Limb (tissue), 2 donors: Measurements from ENCODE around the gene ITIH1.

ENCODE experiments used
- DNase-seq, 2 donors: peaks; one replicate each; pipeline ENCODE4 v3.0.0-alpha.2; 2016; ENCODE audit errors: extremely low spot score in 2 of 2

ITIH1 gene

GRCh38 chr3:52790337-52790736 is 12.9 kb downstream of the ITIH1 start:
- DNase-seq, result no peak

- no peak for DNase-seq
Measured at GRCh38 chr3:52790741-52791140, 13.3 kb downstream of the ITIH1 start.

DNA sequence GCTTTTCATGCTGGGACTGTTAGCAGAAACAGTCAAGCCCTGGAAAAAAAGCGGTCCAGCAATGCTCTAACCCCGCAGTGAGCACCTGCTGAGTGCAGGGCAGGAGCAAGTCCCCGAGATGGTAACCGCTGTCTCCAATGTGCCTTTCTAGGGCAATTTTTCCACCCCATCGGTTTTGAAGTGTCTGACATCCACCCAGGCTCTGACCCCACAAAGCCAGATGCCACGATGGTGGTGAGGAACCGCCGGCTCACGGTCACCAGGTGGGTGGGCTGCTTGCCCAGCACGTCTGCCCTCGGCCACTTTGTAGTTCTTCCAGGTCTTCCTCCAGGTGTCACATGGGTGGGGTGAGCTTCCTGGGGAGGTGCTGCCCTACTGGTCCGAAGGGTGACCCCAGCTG is 14.0 kb downstream of the ITIH1 start:
- no peak for DNase-seq

DNA sequence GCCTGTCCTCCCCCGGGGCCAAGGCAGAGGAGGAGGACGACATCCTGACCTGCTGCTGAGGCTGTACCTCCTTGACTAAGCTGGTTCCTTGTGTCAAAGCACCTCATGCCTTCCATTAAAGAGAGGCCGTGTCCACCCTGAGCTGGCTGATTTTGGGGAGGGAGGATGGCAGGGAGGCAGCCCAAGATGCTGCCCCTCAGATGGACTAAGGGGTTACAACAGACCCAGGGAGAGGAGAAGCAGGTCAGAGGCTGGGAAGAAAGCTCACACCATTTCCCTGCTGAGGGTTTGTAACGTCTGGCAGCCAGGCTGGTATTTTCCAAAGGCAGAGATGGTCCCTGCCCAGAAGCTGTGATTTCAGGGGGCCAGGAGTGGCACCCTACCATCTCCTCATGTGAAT is 14.5 kb downstream of the ITIH1 start:
- no peak for DNase-seq

DNA sequence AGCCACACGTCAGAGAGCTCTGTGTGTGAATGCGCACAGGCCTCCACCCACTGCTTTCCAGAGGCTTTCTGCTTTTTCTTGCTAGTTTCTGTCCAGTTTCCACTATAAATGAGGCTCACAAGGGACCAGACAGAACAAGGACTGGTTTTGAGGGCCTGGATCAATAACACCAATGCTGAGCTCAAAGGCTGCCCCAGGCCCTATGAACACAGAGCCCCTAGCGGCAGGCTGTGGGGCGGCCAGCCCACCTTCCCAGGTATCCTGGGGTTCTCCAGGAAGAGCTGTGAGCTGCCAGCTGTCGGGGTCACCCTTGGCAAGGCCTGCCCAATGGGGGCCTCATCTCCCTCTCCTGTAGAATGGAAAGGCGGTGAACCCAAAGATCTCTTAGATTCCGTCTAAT is 15.0 kb downstream of the ITIH1 start:
- DNase-seq, result no peak

DNA sequence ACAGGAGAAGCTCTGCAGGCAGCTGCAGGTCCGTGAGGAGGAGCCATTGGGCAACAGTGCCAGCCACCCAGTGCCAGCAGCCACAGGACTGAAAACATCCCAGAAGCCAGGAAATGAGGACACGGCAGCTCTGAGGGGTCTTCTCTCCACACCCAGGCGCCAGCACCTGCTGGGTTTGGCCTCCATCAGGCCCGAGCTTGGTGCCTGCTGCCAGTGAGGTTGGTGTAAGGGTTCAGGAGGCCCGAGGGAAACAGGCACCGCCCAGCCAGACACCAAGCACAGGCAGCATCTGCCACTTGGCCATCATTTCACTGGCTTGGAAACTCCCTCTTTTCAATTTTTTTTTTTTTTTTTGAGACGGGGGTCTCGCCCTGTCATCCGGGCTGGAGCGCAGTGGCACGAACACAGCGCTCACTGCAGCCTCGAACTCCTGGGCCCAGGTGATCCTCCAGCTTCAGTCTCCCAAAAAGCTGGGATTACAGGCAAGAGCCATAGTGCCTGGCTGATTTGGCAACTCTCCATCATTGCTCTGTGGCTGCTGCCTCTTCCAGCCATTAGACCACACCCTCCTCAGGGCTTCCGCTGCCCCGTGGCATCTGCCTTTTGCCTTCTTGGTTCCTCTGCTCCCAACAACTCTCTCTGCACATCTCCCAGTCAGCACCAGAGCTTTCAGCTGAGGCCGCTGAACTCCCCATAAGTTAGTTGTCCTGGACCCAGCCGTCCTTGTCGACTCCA is 15.7 kb downstream of the ITIH1 start:
- DNase-seq, result no peak

DNA sequence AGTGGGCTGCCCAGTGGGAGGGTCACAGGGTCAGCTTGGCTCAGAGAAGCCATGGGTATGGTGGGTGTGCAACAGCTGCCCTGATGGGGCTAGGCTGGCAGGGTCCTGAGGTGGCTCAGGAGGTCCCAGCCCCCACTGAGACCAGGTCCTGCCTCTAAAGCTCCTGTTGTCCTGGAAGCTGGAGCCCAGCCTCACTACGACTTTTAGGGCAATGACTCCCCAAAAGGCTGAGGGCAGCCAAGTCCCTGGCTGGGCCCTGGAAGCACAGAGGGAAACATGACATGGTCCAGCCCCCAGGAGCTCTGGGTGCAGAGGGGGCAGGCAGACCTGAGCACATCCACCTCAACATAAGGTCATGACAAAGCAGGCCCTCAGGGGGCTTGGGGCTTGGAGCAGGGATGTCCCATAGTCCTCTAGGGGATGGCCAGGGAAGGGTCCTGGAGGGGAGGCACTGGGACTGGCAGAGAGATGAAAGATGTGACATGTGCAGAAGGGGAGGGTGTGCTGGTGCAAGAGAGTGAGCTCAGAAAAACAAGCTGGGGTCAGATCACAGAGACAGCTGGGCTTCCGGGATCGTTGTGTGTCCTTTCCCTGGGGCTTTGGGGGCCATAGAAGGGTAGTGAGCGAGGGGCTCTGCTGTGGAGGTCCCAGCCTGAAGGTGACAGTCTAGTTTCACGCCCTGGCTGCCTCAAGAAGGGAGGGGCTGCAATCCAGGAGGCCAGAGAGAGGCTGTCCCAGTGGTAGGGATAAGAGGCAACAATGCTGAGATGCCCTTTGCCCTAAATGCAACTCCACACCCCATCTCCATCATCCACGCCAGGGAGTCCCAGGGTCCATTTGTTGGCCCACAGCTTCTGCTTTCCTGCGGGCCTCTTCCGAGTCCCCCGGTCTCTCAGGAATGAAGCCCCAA is 16.6 kb downstream of the ITIH1 start:
- DNase-seq, result no peak

DNA sequence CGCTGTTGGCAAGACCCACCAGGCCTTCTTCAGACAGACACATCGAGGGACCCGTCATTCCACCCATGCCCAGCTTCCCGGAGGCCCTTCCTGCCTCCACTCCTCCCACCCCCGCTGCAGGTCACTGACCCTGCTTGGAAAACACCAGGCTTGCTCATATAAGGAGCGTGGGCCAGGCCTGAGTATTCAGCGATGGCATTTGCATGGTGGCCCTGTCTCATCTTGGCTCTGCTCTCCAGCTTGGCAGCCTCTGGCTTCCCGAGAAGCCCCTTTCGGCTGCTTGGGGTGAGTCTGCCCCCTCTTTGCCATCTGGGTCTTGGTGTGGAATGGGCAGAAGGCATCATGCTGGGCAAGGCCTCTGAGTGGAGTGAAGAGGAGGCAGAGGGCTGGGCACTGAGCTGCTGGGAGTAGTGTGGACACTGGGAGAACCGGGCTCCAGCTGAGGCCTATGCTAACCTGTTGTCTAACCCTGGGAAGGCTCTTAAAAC is 17.3 kb downstream of the ITIH1 start, which contains the start of gene ITIH3:
Gene ITIH3 (plus strand): TSS at position 185 of the 488 bp plus-strand sequence. CDS start 8 bp downstream, at position 193.
- no peak for DNase-seq

DNA sequence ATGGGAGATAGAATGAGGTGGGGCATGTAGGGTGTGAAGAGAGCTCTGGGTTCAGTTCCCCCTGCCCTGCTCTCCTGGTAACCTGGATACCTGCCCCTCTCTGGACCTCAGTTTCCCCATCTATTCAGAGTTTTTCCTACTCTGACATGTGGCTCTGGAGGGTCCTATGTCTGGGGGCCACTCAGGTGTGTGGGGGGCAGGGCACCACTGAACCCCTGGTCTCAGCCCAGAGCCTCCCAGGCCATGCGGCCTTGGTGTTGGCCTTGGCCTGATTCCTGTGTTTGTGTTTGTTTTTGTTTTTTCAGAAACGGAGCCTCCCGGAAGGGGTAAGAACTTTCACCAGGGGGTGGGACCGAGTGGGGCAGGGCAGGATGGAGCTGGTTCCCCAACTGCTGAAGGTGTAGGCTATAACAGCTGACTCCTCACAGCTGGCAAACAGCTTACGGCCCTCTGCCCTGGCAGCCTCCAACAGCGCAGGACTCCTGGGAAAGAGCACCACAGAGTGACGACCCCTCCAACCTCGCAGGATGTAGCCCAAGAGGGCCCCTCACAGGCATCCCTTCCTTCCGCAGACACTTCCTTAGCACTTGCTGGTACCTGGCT is 18.0 kb downstream of the ITIH1 start:
- no peak for DNase-seq

DNA sequence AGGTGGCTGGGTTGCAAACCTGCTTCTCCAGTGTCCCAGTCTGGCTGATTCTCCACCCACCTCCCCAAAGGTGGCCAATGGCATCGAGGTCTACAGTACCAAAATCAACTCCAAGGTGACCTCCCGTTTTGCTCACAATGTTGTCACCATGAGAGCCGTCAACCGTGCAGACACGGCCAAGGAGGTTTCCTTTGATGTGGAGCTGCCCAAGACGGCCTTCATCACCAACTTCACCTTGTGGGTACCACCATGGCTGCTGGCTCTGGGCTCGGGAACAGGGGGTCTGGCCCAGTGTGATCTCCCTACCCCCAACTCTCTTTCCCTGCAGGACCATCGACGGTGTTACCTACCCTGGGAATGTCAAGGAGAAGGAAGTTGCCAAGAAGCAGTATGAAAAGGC is 19.0 kb downstream of the ITIH1 start:
- DNase-seq, result no peak

GRCh38 chr3:52798376-52798977 is 21.1 kb downstream of the ITIH1 start:
- no peak for DNase-seq

DNA sequence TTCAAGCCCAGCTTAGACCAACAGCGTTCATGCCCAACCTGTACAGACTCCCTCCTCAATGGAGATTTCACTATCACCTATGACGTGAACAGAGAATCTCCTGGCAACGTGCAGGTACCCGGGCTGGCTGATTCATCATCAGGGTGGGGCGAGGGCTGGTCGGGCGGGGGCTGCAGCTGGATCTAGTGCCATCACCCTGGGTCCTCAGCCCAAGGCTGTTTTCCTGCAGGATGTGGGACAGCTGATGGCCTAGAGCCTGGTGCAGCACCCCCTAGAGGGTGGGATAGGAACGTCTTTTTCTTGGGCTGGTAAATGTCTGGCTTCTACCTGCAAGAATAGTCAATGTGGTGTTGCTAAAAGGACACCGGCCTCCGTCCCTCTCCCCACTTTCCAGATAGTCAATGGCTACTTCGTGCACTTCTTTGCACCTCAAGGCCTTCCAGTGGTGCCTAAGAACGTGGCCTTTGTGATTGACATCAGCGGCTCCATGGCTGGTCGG is 21.6 kb downstream of the ITIH1 start:
- no peak for DNase-seq

DNA sequence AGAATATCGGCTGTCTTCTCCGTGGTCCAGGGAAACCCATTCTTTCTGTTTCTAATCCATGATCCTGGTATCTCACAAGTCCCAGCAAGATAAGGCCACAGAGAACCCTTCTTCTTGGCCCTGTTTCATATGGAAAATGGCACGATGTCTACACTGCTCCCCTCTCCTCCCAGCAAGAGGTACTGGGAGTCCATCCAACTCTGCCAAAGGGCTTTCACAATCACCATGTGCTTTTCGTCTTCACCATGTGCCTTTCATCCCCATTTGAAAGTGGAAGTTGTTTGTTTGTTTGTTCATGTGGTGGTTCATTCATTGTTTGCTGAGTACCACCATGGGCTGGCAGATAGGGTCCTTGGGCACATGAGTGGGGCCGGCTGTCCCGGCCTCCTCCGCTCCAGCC is 22.7 kb downstream of the ITIH1 start:
- no peak for DNase-seq

DNA sequence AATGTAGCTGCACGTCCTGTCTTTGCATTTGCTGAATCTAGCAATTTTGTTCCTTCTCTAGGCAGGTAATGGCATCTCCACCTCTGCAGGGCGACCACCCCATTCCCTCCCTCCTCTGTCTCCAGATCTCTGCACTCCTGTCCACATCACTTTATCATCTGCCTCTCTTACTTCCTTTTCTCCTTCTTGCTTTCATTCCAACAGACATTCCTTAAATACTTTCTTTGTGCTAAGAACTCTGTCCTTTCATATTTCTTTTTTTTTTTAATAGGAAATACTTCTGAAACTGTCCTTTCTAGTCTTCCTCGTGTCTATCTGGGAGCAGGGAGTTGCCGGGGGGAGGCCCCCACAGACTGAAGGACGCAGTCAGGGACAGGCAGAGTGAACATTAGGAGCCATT is 24.4 kb downstream of the ITIH1 start:
- DNase-seq, result no peak

GRCh38 chr3:52805270-52806039 is 28.1 kb downstream of the ITIH1 start:
- DNase-seq, result no peak

GRCh38 chr3:52809149-52809548 is 31.8 kb downstream of the ITIH1 start:
- no peak for DNase-seq

DNA sequence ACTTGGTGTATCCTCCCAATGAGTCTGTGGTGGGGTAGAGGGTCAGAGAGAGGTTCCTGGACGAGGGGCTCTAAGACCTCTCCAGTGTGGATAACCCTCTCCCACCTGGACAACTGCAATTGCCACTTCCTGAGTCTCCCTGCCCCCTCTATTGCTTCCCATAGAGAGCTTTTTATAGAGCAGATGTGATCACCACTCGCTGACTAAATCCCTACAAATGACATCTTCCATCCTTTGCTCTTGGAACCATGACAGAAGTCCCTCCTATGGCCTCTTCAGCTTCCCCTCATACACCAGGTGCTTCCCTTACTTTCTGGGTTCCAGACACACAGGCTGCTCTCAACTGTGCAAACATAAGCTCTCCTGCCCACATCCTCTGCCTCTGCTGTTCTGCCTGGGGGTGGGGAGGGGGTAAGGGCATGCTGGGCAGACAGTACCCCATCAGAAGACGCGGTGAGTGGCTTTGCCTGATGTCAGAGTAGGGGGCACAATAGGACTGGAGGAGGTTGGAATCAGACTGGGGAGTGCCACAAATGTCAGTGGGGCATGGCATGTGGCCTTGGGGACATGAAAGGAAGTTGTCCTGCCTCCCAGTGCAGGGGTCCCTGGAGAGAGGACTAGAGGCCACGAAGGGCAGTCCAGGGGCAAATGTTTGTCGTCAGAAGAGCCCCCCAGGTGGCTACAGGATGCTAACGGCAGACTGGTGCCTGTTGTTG is 32.4 kb downstream of the ITIH1 start:
- no peak for DNase-seq

- no peak for DNase-seq
Measured at GRCh38 chr3:52810923-52811322, 33.5 kb downstream of the ITIH1 start.

GRCh38 chr3:52811452-52812011 is 34.1 kb downstream of the ITIH1 start:
- DNase-seq, result no peak

GRCh38 chr3:52813810-52814209 is 36.4 kb downstream of the ITIH1 start:
- no peak for DNase-seq
